ENCODE results near the gene CCK. TPM values are rescaled to one million over a fixed set of nuclear protein-coding genes. Genes with fewer than 3 reads are reported as not detected.

The CCK gene
- total and polyA plus RNA-seq, 4 donors: 0.25 TPM; not detected in 3

- TF ChIP-seq ZBTB33 (IDR thresholded peaks at IDR 0.05): no peak
- TF ChIP-seq HNF4A (conservative IDR thresholded peaks at IDR 0.05): no peak
- TF ChIP-seq FOXA2 (IDR thresholded peaks at IDR 0.05): no peak
- no peak for TF ChIP-seq TAF1 (conservative IDR thresholded peaks at IDR 0.05)
- no peak for TF ChIP-seq RXRA (IDR thresholded peaks at IDR 0.05)
These were observed 34.8 kb upstream of the CCK start (continued) for GRCh38 chr3:42300778-42301177.

GRCh38 chr3:42300013-42300412 lies 34.0 kb upstream of the CCK start:
- TF ChIP-seq NR2F2 (IDR thresholded peaks at IDR 0.05) (no peak), REST (IDR thresholded peaks at IDR 0.05) (peak; percentile 100)
- H3K9ac ChIP-seq (ENCODE audit: low read depth in 1 of 2, low read length in 2 of 2): no peak overlapping the region
- WGBS: 25% methylated on average over 3 of the region's 3 CpGs
- peaks cover 0 to under 1% (median 0%) of the 10 kb centered on the region in 4 donors for H3K27me3 ChIP-seq (ENCODE audit: control insufficient read depth in 4 of 4, insufficient read depth in 4 of 4, low read length in 3 of 4)
- no peaks in the 10 kb centered on the region for H3K9me3 ChIP-seq (ENCODE audit: control insufficient read depth in 4 of 4, low read length in 3 of 4)
- DNase-seq (ENCODE audit: low spot score): peak; percentile 46
- H3K36me3 ChIP-seq (ENCODE audit: control insufficient read depth in 4 of 4, insufficient read depth in 3 of 4, low read depth in 1 of 4, low read length in 3 of 4): no peaks in the 10 kb centered on the region
- H3K4me3 ChIP-seq (ENCODE audit: low read depth in 1 of 3, low read length in 3 of 3): no peak overlapping the region
- no peak overlapping the region for H3K27ac ChIP-seq (ENCODE audit: low read depth in 1 of 2, low read length in 2 of 2)
- no peaks in the 10 kb centered on the region for H3K4me1 ChIP-seq (ENCODE audit: control insufficient read depth in 4 of 4, insufficient read depth in 4 of 4, low read length in 3 of 4)

GRCh38 chr3:42298259-42298658 lies 32.3 kb upstream of the CCK start:
- H3K9me3 ChIP-seq (ENCODE audit: control insufficient read depth in 4 of 4, low read length in 3 of 4): no peaks in the 10 kb centered on the region
- no peak overlapping the region for H3K27ac ChIP-seq (ENCODE audit: low read depth in 1 of 2, low read length in 2 of 2)
- DNase-seq (ENCODE audit: low spot score): no peak
- H3K36me3 ChIP-seq (ENCODE audit: control insufficient read depth in 4 of 4, insufficient read depth in 3 of 4, low read depth in 1 of 4, low read length in 3 of 4): no peaks in the 10 kb centered on the region
- H3K4me3 ChIP-seq (ENCODE audit: low read depth in 1 of 3, low read length in 3 of 3): no peak overlapping the region
- no peak for TF ChIP-seq HNF4G (IDR thresholded peaks at IDR 0.05)
- TF ChIP-seq HNF4A (conservative IDR thresholded peaks at IDR 0.05): no peak
- TF ChIP-seq ATF3 (IDR thresholded peaks at IDR 0.05): no peak
- no peak for TF ChIP-seq GABPA (IDR thresholded peaks at IDR 0.05 in 1 of 2, conservative IDR thresholded peaks at IDR 0.05 in 1 of 2)
- no peak for TF ChIP-seq REST (IDR thresholded peaks at IDR 0.05)
- no peak for TF ChIP-seq FOXA1 (IDR thresholded peaks at IDR 0.05)
- TF ChIP-seq TAF1 (conservative IDR thresholded peaks at IDR 0.05): no peak
- no peak for TF ChIP-seq MAX (IDR thresholded peaks at IDR 0.05)
- no peak for TF ChIP-seq NR2F2 (IDR thresholded peaks at IDR 0.05)
- TF ChIP-seq SP1 (IDR thresholded peaks at IDR 0.05): no peak
- 70% methylated on average over 2 of the region's 2 CpGs for WGBS
- H3K27me3 ChIP-seq (ENCODE audit: control insufficient read depth in 4 of 4, insufficient read depth in 4 of 4, low read length in 3 of 4): peaks cover 0 to 3% (median 0%) of the 10 kb centered on the region in 4 donors
- H3K9ac ChIP-seq (ENCODE audit: low read depth in 1 of 2, low read length in 2 of 2): no peak overlapping the region
- H3K4me1 ChIP-seq (ENCODE audit: control insufficient read depth in 4 of 4, insufficient read depth in 4 of 4, low read length in 3 of 4): no peaks in the 10 kb centered on the region
